Liver (tissue), 9 donors: ENCODE results near the gene RTN4IP1. TPM values are rescaled to one million over a fixed set of nuclear protein-coding genes. Genes with fewer than 3 reads are reported as not detected.

Experiments
- DNase-seq: peaks from one replicate; pipeline ENCODE4 v3.0.0-alpha.2; 2017; ENCODE audit warnings: low spot score
- H3K27ac ChIP-seq, 2 donors: one replicate each; pipeline ENCODE4 v1.7.0; 2013; ENCODE audit warnings: inconsistent platforms in 2 of 2, low read length in 2 of 2, control low read depth in 1 of 2, low read depth in 1 of 2, mild to moderate bottlenecking in 1 of 2
- H3K27me3 ChIP-seq, 4 donors: one replicate each; pipeline versions ENCODE4 v1.6.1 to v1.7.0; 2013; ENCODE audit warnings: low read length in 3 of 4, inconsistent platforms in 1 of 4, mild to moderate bottlenecking in 1 of 4, moderate library complexity in 1 of 4; ENCODE audit not compliant: control insufficient read depth in 4 of 4, insufficient read depth in 4 of 4
- H3K36me3 ChIP-seq, 4 donors: one replicate each; pipeline versions ENCODE4 v1.6.1 to v1.7.0; 2013; ENCODE audit warnings: low read length in 3 of 4, mild to moderate bottlenecking in 3 of 4, low read depth in 1 of 4, moderate library complexity in 1 of 4; ENCODE audit not compliant: control insufficient read depth in 4 of 4, insufficient read depth in 3 of 4
- H3K4me1 ChIP-seq, 4 donors: one replicate each; pipeline versions ENCODE4 v1.6.1 to v1.7.0; 2013; ENCODE audit warnings: low read length in 3 of 4, mild to moderate bottlenecking in 3 of 4, moderate library complexity in 1 of 4; ENCODE audit not compliant: control insufficient read depth in 4 of 4, insufficient read depth in 4 of 4
- H3K4me3 ChIP-seq, 3 donors: one replicate each; pipeline versions ENCODE4 v1.6.1 to v1.7.0; 2013; ENCODE audit warnings: low read length in 3 of 3, control low read depth in 1 of 3, low read depth in 1 of 3, mild to moderate bottlenecking in 1 of 3
- H3K9ac ChIP-seq, 2 donors: one replicate each; pipeline ENCODE4 v1.7.0; 2013; ENCODE audit warnings: low read length in 2 of 2, mild to moderate bottlenecking in 2 of 2, moderate library complexity in 2 of 2, control low read depth in 1 of 2, low read depth in 1 of 2
- H3K9me3 ChIP-seq, 4 donors: one replicate each; pipeline versions ENCODE4 v1.6.1 to v1.7.0; 2013; ENCODE audit warnings: low read length in 3 of 4; ENCODE audit not compliant: control insufficient read depth in 4 of 4
- EGR1 ChIP-seq, 2 donors: IDR thresholded peaks; 2 replicates each; pipeline ENCODE4 v1.6.1; 2016 to 2018; ENCODE audit warnings: antibody characterized with exemption in 2 of 2, low read depth in 2 of 2
- FOXA1 ChIP-seq: IDR thresholded peaks from 2 replicates; pipeline ENCODE4 v1.6.1; 2016; ENCODE audit warnings: antibody characterized with exemption
- FOXA2 ChIP-seq: IDR thresholded peaks from 2 replicates; pipeline ENCODE4 v1.6.1; 2016; ENCODE audit warnings: antibody characterized with exemption
- HNF4A ChIP-seq, 2 donors: conservative IDR thresholded peaks; 2 replicates each; pipeline ENCODE4 v1.6.1; 2016; ENCODE audit warnings: antibody characterized with exemption in 2 of 2, mild to moderate bottlenecking in 2 of 2
- HNF4G ChIP-seq: IDR thresholded peaks from 2 replicates; pipeline ENCODE4 v1.6.1; 2016; ENCODE audit warnings: antibody characterized with exemption
- JUND ChIP-seq, 2 donors: IDR thresholded peaks; 2 replicates each; pipeline ENCODE4 v1.6.1; 2016; ENCODE audit warnings: antibody characterized with exemption in 2 of 2
- NR2F2 ChIP-seq: IDR thresholded peaks from 2 replicates; pipeline ENCODE4 v1.6.1; 2016; ENCODE audit warnings: antibody characterized with exemption
- RAD21 ChIP-seq, 2 donors: IDR thresholded peaks; 2 replicates each; pipeline ENCODE4 v1.6.1; 2016; ENCODE audit warnings: antibody characterized with exemption in 2 of 2, mild to moderate bottlenecking in 2 of 2
- RXRA ChIP-seq, 2 donors: IDR thresholded peaks; 2 replicates each; pipeline ENCODE4 v1.6.1; 2017 to 2018; ENCODE audit warnings: antibody characterized with exemption in 2 of 2, mild to moderate bottlenecking in 1 of 2
- SP1 ChIP-seq: IDR thresholded peaks from 2 replicates; pipeline ENCODE4 v1.6.1; 2018; ENCODE audit warnings: antibody characterized with exemption, mild to moderate bottlenecking
- YY1 ChIP-seq: IDR thresholded peaks from 2 replicates; pipeline ENCODE4 v1.6.1; 2016; ENCODE audit warnings: antibody characterized with exemption, mild to moderate bottlenecking
- WGBS: extraction: QIAGEN DNeasy Blood & Tissue Kit; methylation state at CpG from one replicate; pipeline ENCODE4 v1.1.7; 2013; 5-methylcytosine and 5-hydroxymethylcytosine counted together
- polyA plus RNA-seq, 2 donors: library from polyadenylated mRNA; stranded (reverse) in 1 of 2; unstranded in 1 of 2; fragments of 200-250 nt in 1 of 2; fragments of >200 nt in 1 of 2; fragmentation: Nextera tagmentation in 1 of 2; extraction: Ambion mirVana in 1 of 2; gene quantifications; one replicate each; pipeline versions ENCODE4 v1.2.1 to v1.2.3, GENCODE V29; 2013 to 2015
- total RNA-seq, 2 donors: library from RNA; depleted of rRNA; stranded (reverse); fragments of >200 nt; gene quantifications; one replicate each; pipeline ENCODE4 v1.2.3, GENCODE V29; 2014
- TF ChIP-seq, protein P1 (sequence below): IDR thresholded peaks from 2 replicates; pipeline ENCODE4 v1.6.1; 2016; ENCODE audit warnings: antibody characterized with exemption
- TF ChIP-seq, protein P2 (sequence below): fragments of 150-350 bp; IDR thresholded peaks from 2 replicates; pipeline ENCODE4 v1.5.1; 2017; ENCODE audit warnings: improper control_type of control experiment, low read depth, low read length; ENCODE audit not compliant: missing input control
- TF ChIP-seq, protein P3 (sequence below): IDR thresholded peaks from 2 replicates; pipeline ENCODE4 v1.6.1; 2016; ENCODE audit warnings: antibody characterized with exemption
- TF ChIP-seq, protein P4 (sequence below): IDR thresholded peaks from 2 replicates; pipeline ENCODE4 v1.6.1; 2016; ENCODE audit warnings: antibody characterized with exemption
- TF ChIP-seq, protein P5 (sequence below): IDR thresholded peaks from 2 replicates; pipeline ENCODE4 v1.6.1; 2016; ENCODE audit warnings: antibody characterized with exemption, mild to moderate bottlenecking
- donor health status: healthy.
- donor health status: healthy.
- donor health status: healthy.
- donor health status: healthy.
- donor health status: healthy.

The RTN4IP1 gene
- total and polyA plus RNA-seq, 4 donors: 3.7 to 6.9 (median 4.6) TPM

DNA sequence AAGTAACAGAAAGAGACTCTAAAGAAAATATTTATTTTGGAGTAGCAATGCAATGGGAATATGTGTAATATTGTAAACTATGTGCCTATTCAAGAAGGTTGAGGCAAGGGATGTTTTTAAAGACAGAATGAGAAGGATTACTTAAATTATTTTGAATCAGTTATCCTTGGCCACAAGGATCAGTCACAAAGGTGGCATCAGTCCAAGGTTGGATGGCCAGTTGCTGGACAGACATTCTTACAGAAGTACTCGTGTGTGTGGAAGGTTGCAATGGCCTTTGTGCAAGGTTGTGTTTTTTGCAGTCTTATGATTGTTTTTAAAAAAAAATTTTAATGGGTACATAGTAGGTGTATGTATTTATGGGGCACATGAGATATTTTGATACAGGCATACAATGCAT is 2.0 kb upstream of the RTN4IP1 start:
- Histone ChIP-seq H3K9me3 (no peaks in the 10 kb centered on the region), H3K4me3 (no peak overlapping the region)
- 87% methylated on average over 1 of the region's 1 CpG for WGBS

DNA sequence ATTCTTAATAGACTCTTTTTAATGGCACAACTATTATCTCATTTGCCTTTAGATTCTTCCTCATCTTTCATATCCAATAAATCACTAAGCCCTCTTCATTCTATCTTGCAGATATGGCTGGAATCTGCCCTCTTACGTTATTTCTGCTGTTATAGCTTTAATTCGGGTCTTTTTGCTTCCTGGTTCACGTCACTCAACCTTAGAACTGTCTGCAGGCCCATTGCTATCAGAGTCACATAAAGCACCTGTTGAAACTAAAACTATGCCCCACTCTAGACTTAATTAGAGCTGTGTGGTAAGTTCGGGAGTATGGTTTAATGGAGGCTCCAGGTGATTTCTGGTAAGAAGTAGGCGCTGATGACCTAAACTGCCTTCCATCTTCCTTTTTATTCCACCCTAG is 1.1 kb upstream of the RTN4IP1 start:
- DNase-seq: no peak
- Histone ChIP-seq H3K27me3 (no peaks in the 10 kb centered on the region), H3K4me1 (peaks cover 4 to 13% (median 11%) of the 10 kb centered on the region in 4 donors), H3K9ac (peak overlapping the region; percentile 89 to 91), H3K36me3 (no peaks in the 10 kb centered on the region), H3K4me3 (peak overlapping the region; percentile 62 to 96 (median 71)), H3K27ac (no peak overlapping the region), H3K9me3 (no peaks in the 10 kb centered on the region)
- WGBS: 41% methylated on average over 5 of the region's 5 CpGs
- TF ChIP-seq HNF4A (conservative IDR thresholded peaks at IDR 0.05): no peak
- TF ChIP-seq NR2F2: no peak
- no peak for TF ChIP-seq RAD21 (IDR thresholded peaks at IDR 0.05)
- TF ChIP-seq EGR1 (IDR thresholded peaks at IDR 0.05; ENCODE audit: low read depth in 2 of 2): no peak
- no peak for TF ChIP-seq JUND (IDR thresholded peaks at IDR 0.05)
- TF ChIP-seq HNF4G: no peak
- TF ChIP-seq FOXA2: no peak
- TF ChIP-seq, protein P1, sequence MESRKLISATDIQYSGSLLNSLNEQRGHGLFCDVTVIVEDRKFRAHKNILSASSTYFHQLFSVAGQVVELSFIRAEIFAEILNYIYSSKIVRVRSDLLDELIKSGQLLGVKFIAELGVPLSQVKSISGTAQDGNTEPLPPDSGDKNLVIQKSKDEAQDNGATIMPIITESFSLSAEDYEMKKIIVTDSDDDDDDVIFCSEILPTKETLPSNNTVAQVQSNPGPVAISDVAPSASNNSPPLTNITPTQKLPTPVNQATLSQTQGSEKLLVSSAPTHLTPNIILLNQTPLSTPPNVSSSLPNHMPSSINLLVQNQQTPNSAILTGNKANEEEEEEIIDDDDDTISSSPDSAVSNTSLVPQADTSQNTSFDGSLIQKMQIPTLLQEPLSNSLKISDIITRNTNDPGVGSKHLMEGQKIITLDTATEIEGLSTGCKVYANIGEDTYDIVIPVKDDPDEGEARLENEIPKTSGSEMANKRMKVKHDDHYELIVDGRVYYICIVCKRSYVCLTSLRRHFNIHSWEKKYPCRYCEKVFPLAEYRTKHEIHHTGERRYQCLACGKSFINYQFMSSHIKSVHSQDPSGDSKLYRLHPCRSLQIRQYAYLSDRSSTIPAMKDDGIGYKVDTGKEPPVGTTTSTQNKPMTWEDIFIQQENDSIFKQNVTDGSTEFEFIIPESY: no peak
- TF ChIP-seq, protein P2, sequence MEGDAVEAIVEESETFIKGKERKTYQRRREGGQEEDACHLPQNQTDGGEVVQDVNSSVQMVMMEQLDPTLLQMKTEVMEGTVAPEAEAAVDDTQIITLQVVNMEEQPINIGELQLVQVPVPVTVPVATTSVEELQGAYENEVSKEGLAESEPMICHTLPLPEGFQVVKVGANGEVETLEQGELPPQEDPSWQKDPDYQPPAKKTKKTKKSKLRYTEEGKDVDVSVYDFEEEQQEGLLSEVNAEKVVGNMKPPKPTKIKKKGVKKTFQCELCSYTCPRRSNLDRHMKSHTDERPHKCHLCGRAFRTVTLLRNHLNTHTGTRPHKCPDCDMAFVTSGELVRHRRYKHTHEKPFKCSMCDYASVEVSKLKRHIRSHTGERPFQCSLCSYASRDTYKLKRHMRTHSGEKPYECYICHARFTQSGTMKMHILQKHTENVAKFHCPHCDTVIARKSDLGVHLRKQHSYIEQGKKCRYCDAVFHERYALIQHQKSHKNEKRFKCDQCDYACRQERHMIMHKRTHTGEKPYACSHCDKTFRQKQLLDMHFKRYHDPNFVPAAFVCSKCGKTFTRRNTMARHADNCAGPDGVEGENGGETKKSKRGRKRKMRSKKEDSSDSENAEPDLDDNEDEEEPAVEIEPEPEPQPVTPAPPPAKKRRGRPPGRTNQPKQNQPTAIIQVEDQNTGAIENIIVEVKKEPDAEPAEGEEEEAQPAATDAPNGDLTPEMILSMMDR: no peak
- TF ChIP-seq, protein P3, sequence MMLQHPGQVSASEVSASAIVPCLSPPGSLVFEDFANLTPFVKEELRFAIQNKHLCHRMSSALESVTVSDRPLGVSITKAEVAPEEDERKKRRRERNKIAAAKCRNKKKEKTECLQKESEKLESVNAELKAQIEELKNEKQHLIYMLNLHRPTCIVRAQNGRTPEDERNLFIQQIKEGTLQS: no peak
- TF ChIP-seq FOXA1: no peak
- TF ChIP-seq, protein P4, sequence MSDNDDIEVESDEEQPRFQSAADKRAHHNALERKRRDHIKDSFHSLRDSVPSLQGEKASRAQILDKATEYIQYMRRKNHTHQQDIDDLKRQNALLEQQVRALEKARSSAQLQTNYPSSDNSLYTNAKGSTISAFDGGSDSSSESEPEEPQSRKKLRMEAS: no peak
- TF ChIP-seq, protein P5, sequence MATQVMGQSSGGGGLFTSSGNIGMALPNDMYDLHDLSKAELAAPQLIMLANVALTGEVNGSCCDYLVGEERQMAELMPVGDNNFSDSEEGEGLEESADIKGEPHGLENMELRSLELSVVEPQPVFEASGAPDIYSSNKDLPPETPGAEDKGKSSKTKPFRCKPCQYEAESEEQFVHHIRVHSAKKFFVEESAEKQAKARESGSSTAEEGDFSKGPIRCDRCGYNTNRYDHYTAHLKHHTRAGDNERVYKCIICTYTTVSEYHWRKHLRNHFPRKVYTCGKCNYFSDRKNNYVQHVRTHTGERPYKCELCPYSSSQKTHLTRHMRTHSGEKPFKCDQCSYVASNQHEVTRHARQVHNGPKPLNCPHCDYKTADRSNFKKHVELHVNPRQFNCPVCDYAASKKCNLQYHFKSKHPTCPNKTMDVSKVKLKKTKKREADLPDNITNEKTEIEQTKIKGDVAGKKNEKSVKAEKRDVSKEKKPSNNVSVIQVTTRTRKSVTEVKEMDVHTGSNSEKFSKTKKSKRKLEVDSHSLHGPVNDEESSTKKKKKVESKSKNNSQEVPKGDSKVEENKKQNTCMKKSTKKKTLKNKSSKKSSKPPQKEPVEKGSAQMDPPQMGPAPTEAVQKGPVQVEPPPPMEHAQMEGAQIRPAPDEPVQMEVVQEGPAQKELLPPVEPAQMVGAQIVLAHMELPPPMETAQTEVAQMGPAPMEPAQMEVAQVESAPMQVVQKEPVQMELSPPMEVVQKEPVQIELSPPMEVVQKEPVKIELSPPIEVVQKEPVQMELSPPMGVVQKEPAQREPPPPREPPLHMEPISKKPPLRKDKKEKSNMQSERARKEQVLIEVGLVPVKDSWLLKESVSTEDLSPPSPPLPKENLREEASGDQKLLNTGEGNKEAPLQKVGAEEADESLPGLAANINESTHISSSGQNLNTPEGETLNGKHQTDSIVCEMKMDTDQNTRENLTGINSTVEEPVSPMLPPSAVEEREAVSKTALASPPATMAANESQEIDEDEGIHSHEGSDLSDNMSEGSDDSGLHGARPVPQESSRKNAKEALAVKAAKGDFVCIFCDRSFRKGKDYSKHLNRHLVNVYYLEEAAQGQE: no peak
- TF ChIP-seq YY1: no peak
- no peak for TF ChIP-seq SP1

More for the DNA sequence above, 2.0 kb upstream of the RTN4IP1 start:
- H3K27ac ChIP-seq: no peak overlapping the region
- peaks cover 4 to 13% (median 11%) of the 10 kb centered on the region in 4 donors for H3K4me1 ChIP-seq
- no peaks in the 10 kb centered on the region for H3K27me3 ChIP-seq
- TF ChIP-seq JUND (IDR thresholded peaks at IDR 0.05) (no peak), FOXA2 (no peak), RXRA (IDR thresholded peaks at IDR 0.05) (no peak), SP1 (no peak)
- TF ChIP-seq, protein P1: no peak
- TF ChIP-seq, protein P5: no peak
- H3K36me3 ChIP-seq: no peaks in the 10 kb centered on the region
- no peak overlapping the region for H3K9ac ChIP-seq
- no peak for DNase-seq
